ENCODE measurements around the gene QRFP.

DNA sequence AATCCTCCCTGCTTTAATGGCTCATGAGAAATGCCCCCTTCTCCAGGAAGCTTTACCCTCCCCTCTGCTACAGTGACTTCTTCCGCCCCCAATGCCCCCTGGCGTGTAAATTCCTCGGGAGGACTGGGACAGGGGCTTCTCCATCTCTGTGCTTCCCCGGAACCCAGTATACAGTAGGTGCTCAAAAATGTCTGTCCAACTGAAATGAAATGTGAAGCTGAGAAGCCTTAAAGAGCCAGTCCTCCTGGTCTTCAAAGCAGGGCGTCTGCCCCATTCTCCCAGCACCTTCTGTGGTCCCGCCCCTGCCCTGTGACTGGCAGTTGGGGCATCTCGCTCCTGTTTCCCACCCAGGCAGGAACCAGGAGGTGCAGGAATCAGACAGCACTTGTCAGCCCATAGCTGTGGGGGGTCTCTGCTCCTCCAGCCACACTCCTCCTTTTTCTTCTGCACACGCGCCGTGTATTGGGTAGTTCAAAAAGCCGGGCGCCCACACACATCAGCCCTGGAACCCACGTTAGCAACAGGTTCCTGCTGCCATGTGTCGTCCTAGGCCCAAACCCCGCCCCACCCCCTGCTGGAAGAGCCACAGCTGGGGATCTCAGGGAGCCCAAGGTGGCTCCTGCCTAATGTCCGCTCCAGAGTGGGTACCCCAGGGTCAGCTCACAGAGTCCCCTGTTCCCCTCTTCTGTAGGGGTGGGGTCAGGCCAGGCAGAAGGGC is 26.4 kb upstream of the QRFP start:
- TF ChIP-seq, protein P1, sequence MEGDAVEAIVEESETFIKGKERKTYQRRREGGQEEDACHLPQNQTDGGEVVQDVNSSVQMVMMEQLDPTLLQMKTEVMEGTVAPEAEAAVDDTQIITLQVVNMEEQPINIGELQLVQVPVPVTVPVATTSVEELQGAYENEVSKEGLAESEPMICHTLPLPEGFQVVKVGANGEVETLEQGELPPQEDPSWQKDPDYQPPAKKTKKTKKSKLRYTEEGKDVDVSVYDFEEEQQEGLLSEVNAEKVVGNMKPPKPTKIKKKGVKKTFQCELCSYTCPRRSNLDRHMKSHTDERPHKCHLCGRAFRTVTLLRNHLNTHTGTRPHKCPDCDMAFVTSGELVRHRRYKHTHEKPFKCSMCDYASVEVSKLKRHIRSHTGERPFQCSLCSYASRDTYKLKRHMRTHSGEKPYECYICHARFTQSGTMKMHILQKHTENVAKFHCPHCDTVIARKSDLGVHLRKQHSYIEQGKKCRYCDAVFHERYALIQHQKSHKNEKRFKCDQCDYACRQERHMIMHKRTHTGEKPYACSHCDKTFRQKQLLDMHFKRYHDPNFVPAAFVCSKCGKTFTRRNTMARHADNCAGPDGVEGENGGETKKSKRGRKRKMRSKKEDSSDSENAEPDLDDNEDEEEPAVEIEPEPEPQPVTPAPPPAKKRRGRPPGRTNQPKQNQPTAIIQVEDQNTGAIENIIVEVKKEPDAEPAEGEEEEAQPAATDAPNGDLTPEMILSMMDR (IDR thresholded peaks at IDR 0.05): no peak
- TF ChIP-seq EP300 (IDR thresholded peaks at IDR 0.05): no peak
- TF ChIP-seq POLR2A (IDR thresholded peaks at IDR 0.05): no peak

Data from ovary (tissue), 3 donors.